Activated naive CD4-positive, alpha-beta T cell treated with anti-CD3 and anti-CD28 coated beads for 36 hours (primary cell): ENCODE measurements around the gene PTGIS. TPM values are rescaled to one million over a fixed set of nuclear protein-coding genes. Genes with fewer than 3 reads are reported as not detected.

Experiments used
- CTCF ChIA-PET: fragments of 350-600 bp; sonication (Branson Sonifier 250); formaldehyde crosslinking; loops from one replicate; lab custom pipeline; 2021; ENCODE audit warnings: antibody characterized with exemption; lab: Charles Lee
- DNase-seq: peaks from one replicate; pipeline ENCODE4 v3.0.0-alpha.2; 2020
- H3K27ac Mint-ChIP-seq: one replicate; pipeline ENCODE4 v1.8.0; 2021; ENCODE audit warnings: mild to moderate bottlenecking, mixed read lengths
- H3K27me3 Mint-ChIP-seq: one replicate; pipeline ENCODE4 v1.8.0; 2021; ENCODE audit warnings: low read depth, mixed read lengths
- H3K36me3 Mint-ChIP-seq: one replicate; pipeline ENCODE4 v1.8.0; 2021; ENCODE audit warnings: low read depth, mixed read lengths
- H3K4me1 Mint-ChIP-seq: one replicate; pipeline ENCODE4 v1.8.0; 2021; ENCODE audit warnings: low read depth, mixed read lengths
- H3K4me3 Mint-ChIP-seq: one replicate; pipeline ENCODE4 v1.8.0; 2021; ENCODE audit warnings: mild to moderate bottlenecking, moderate library complexity, mixed read lengths
- H3K9me3 Mint-ChIP-seq: one replicate; pipeline ENCODE4 v1.8.0; 2021; ENCODE audit warnings: mixed read lengths
- intact Hi-C: fragments of 100-400 bp; cut with micrococcal nuclease; formaldehyde crosslinking; loops from one replicate; pipeline ENCODE4 v1.15.1; 2023
- total RNA-seq, 2 experiments: library from RNA; stranded (reverse); gene quantifications; one replicate each; pipeline ENCODE4 v1.2.3, GENCODE V29; 2021

Gene PTGIS
- total RNA-seq, 2 experiments from 2014 or later, result not detected

GRCh38 chr20:49608752-49609670 is 41.1 kb upstream of the PTGIS start:
- DNase-seq, result peak; percentile 81
- Mint-ChIP-seq H3K4me1 (peaks cover 12% of the 10 kb centered on the region), H3K27me3 (peaks cover 10% of the 10 kb centered on the region), H3K27ac (no peak overlapping the region), H3K36me3 (no peaks in the 10 kb centered on the region), H3K4me3 (no peak overlapping the region), H3K9me3 (no peaks in the 10 kb centered on the region)
- intact Hi-C loops, result loop anchor here (1.0 kb wide), 2 partner anchors 68 to 275 kb away; no protein-coding TSS in a partner anchor
- CTCF ChIA-PET, result interaction anchor here (0.5 to 9.6 kb wide), 30 partner anchors 12 to 323 kb away, joined by 3 to 166 read pairs (median 4); no protein-coding TSS in a partner anchor

GRCh38 chr20:49607568-49607967 is 39.6 kb upstream of the PTGIS start:
- peaks cover 12% of the 10 kb centered on the region for H3K4me1 Mint-ChIP-seq
- no peak for DNase-seq
- H3K27me3 Mint-ChIP-seq, result peaks cover 10% of the 10 kb centered on the region
- H3K9me3 Mint-ChIP-seq, result no peaks in the 10 kb centered on the region
- H3K4me3 Mint-ChIP-seq, result no peak overlapping the region
- no peak overlapping the region for H3K27ac Mint-ChIP-seq
- CTCF ChIA-PET, result interaction anchor here (1.7 to 9.6 kb wide), 5 partner anchors 11 to 239 kb away, joined by 3 to 166 read pairs (median 20); no protein-coding TSS in a partner anchor
- no peaks in the 10 kb centered on the region for H3K36me3 Mint-ChIP-seq
- intact Hi-C loops, result no loop called here

- no peak overlapping the region for H3K4me3 Mint-ChIP-seq
- peaks cover under 1% of the 10 kb centered on the region for H3K4me1 Mint-ChIP-seq
- intact Hi-C loops, result no loop called here
- no peaks in the 10 kb centered on the region for H3K9me3 Mint-ChIP-seq
- no peaks in the 10 kb centered on the region for H3K36me3 Mint-ChIP-seq
- peaks cover 2% of the 10 kb centered on the region for H3K27me3 Mint-ChIP-seq
- DNase-seq, result no peak
- CTCF ChIA-PET, result interaction anchor here (0.6 to 1.8 kb wide), 3 partner anchors 59 to 244 kb away, joined by 3 to 11 read pairs (median 4); no protein-coding TSS in a partner anchor
- H3K27ac Mint-ChIP-seq, result no peak overlapping the region
These were observed 35.3 kb upstream of the PTGIS start for GRCh38 chr20:49603209-49603627.

- no peaks in the 10 kb centered on the region for H3K4me1 Mint-ChIP-seq
- no peak overlapping the region for H3K4me3 Mint-ChIP-seq
- intact Hi-C loops, result no loop called here
- H3K9me3 Mint-ChIP-seq, result no peaks in the 10 kb centered on the region
- CTCF ChIA-PET, result interaction anchor here (0.6 to 1.0 kb wide), 3 partner anchors 36 to 244 kb away, joined by 3 to 4 read pairs (median 4); no protein-coding TSS in a partner anchor
- DNase-seq, result no peak
- no peaks in the 10 kb centered on the region for H3K36me3 Mint-ChIP-seq
- no peaks in the 10 kb centered on the region for H3K27me3 Mint-ChIP-seq
- H3K27ac Mint-ChIP-seq, result no peak overlapping the region
These were observed 34.6 kb upstream of the PTGIS start for GRCh38 chr20:49602345-49603208.

- Mint-ChIP-seq H3K27ac (peak overlapping the region; percentile 12), H3K36me3 (no peaks in the 10 kb centered on the region), H3K9me3 (no peaks in the 10 kb centered on the region), H3K27me3 (no peaks in the 10 kb centered on the region), H3K4me3 (no peak overlapping the region), H3K4me1 (peaks cover 6% of the 10 kb centered on the region)
- DNase-seq, result no peak
- intact Hi-C loops, result no loop called here
- CTCF ChIA-PET, result interaction anchor here (1.0 to 1.3 kb wide), 2 partner anchors 35 to 60 kb away, joined by 4 read pairs; no protein-coding TSS in a partner anchor
These were observed 33.4 kb upstream of the PTGIS start for GRCh38 chr20:49601153-49601924.

GRCh38 chr20:49599746-49600113 is 31.8 kb upstream of the PTGIS start:
- CTCF ChIA-PET, result interaction anchor here (0.5 kb wide), 1 partner anchor 278 kb away, joined by 5 read pairs; no protein-coding TSS in a partner anchor
- intact Hi-C loops, result no loop called here
- H3K9me3 Mint-ChIP-seq, result no peaks in the 10 kb centered on the region
- H3K4me1 Mint-ChIP-seq, result peaks cover 17% of the 10 kb centered on the region
- H3K36me3 Mint-ChIP-seq, result no peaks in the 10 kb centered on the region
- H3K27me3 Mint-ChIP-seq, result no peaks in the 10 kb centered on the region
- no peak for DNase-seq
- H3K4me3 Mint-ChIP-seq, result no peak overlapping the region
- H3K27ac Mint-ChIP-seq, result no peak overlapping the region

- no peak for DNase-seq
- Mint-ChIP-seq H3K27me3 (no peaks in the 10 kb centered on the region), H3K4me1 (peaks cover 33% of the 10 kb centered on the region), H3K27ac (no peak overlapping the region), H3K4me3 (no peak overlapping the region), H3K36me3 (no peaks in the 10 kb centered on the region), H3K9me3 (no peaks in the 10 kb centered on the region)
- intact Hi-C loops, result no loop called here
- CTCF ChIA-PET, result interaction anchor here (0.8 to 4.0 kb wide), 2 partner anchors 11 to 13 kb away, joined by 4 to 20 read pairs; no protein-coding TSS in a partner anchor
These were observed 30.0 kb upstream of the PTGIS start for GRCh38 chr20:49597825-49598395.

GRCh38 chr20:49595811-49596561 is 28.0 kb upstream of the PTGIS start:
- intact Hi-C loops, result no loop called here
- Mint-ChIP-seq H3K4me3 (no peak overlapping the region), H3K27ac (peak overlapping the region; percentile 63), H3K27me3 (no peaks in the 10 kb centered on the region), H3K4me1 (peaks cover 40% of the 10 kb centered on the region), H3K9me3 (no peaks in the 10 kb centered on the region), H3K36me3 (no peaks in the 10 kb centered on the region)
- DNase-seq, result peak; percentile 55
- CTCF ChIA-PET, result interaction anchor here (1.3 to 4.0 kb wide), 3 partner anchors 13 to 54 kb away, joined by 3 to 20 read pairs (median 7); no protein-coding TSS in a partner anchor

- Mint-ChIP-seq H3K36me3 (no peaks in the 10 kb centered on the region), H3K4me1 (peaks cover 42% of the 10 kb centered on the region), H3K4me3 (no peak overlapping the region), H3K27me3 (no peaks in the 10 kb centered on the region), H3K27ac (peak overlapping the region; percentile 63), H3K9me3 (no peaks in the 10 kb centered on the region)
- CTCF ChIA-PET, result interaction anchor here (1.3 to 4.0 kb wide), 2 partner anchors 13 to 52 kb away, joined by 3 to 20 read pairs; no protein-coding TSS in a partner anchor
- no peak for DNase-seq
- intact Hi-C loops, result no loop called here
These were observed 27.4 kb upstream of the PTGIS start for GRCh38 chr20:49595346-49595745.

- Mint-ChIP-seq H3K36me3 (no peaks in the 10 kb centered on the region), H3K4me3 (no peak overlapping the region), H3K4me1 (peaks cover 42% of the 10 kb centered on the region), H3K27me3 (no peaks in the 10 kb centered on the region), H3K27ac (peak overlapping the region; percentile 15), H3K9me3 (no peaks in the 10 kb centered on the region)
- intact Hi-C loops, result no loop called here
- CTCF ChIA-PET, result interaction anchor here (1.3 to 4.0 kb wide), 2 partner anchors 14 to 51 kb away, joined by 3 to 20 read pairs; no protein-coding TSS in a partner anchor
- DNase-seq, result no peak
These were observed 27.0 kb upstream of the PTGIS start for GRCh38 chr20:49594931-49595315.
